GM15510 (cell line): ENCODE data around the gene KHNYN.

Experiments used
- POLR2A ChIP-seq: IDR thresholded peaks from 3 replicates; pipeline ENCODE4 v1.6.1; 2011; ENCODE audit warnings: borderline replicate concordance; ENCODE audit not compliant: insufficient read length; ENCODE audit errors: extremely low read depth

The KHNYN gene

GRCh38 chr14:24459331-24459730, 29.6 kb downstream of the KHNYN start:
- no peak for TF ChIP-seq POLR2A

GRCh38 chr14:24461336-24461735, 31.6 kb downstream of the KHNYN start:
- no peak for TF ChIP-seq POLR2A

GRCh38 chr14:24463017-24463883, 33.5 kb downstream of the KHNYN start:
- no peak for TF ChIP-seq POLR2A

- no peak for TF ChIP-seq POLR2A
Measured at GRCh38 chr14:24463884-24464785, 34.4 kb downstream of the KHNYN start.

GRCh38 chr14:24465368-24465767, 35.6 kb downstream of the KHNYN start:
- TF ChIP-seq POLR2A = no peak

- TF ChIP-seq POLR2A = no peak
Measured at GRCh38 chr14:24465805-24466204, 36.1 kb downstream of the KHNYN start.

- no peak for TF ChIP-seq POLR2A
Measured at GRCh38 chr14:24473211-24473610, 43.5 kb downstream of the KHNYN start.

DNA sequence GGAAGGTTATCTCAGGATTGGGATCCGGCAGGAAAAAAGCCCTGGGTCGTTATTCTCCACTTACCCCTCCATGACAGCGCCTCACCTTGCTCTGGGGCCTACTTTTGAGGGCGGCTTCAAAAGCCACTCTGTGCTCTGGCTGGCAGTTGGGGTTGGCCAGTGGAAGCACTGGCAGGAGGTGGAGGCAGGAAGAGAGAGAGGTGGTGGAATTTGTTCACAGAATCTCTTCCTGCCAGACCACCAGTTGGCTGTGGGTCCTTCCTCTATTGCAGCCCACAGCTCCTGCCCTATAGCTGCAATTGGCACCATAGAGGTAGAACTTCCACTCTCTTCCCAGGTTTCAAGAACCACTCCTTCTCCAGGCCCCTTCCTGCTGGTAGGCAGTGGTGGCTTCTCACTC, 45.5 kb downstream of the KHNYN start:
- no peak for TF ChIP-seq POLR2A

DNA sequence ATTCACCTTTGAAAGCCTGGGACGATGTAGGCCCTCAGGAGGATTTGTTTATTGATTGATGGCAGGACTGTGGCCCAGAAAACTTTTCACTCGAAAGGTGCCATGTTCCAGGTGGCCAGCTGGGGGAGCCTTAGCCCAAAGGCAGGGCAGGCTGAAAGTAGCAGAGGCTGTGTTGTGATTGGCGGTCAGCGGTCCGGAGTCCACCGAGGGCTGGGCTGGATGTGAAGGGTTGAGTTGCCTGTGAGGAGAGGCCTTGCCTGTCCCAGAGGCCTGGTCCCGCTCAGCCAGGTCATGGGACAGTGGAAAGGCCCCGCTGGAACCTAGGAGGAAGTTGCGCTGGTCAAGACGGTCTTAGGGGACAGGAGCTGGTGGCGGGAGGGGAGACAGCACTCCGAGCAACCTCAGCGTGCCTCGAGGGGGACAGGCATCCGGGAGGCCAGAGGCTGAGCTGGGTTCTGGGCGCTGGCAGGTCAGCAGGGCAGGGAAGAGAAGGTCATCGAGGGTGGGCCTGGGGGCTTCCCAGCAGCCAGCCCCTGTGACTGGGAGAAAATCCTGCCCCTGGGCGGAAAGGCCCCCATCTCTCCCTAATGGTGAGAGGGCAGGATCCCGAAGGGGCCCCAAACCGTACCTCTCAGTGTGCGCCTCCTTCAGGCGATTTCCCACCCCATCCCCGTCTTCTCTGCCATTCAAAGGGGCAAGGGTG, 52.0 kb downstream of the KHNYN start:
- no peak for TF ChIP-seq POLR2A

GRCh38 chr14:24483604-24484252, 54.0 kb downstream of the KHNYN start:
- TF ChIP-seq POLR2A = no peak
